Thyroid gland (tissue), 4 donors: Measurements from ENCODE around the gene QPRT. TPM values are rescaled to one million over a fixed set of nuclear protein-coding genes. Genes with fewer than 3 reads are reported as not detected.
"Not testable (repeated sequence)": the region's sequence is repeated elsewhere in the genome, so short reads cannot be mapped to it uniquely, and the experiment has no call there.

ENCODE experiments used
- DNase-seq, 2 donors: peaks; one replicate each; pipeline ENCODE4 v3.0.0-alpha.2; 2019
- H3K27ac ChIP-seq, 3 donors: fragments of 200-600 bp; sonication (generic); 1 replicate in 2 of 3; 2 replicates in 1 of 3; pipeline ENCODE4 v1.5.1; 2016 to 2019; ENCODE audit warnings: mild to moderate bottlenecking in 1 of 3, moderate library complexity in 1 of 3
- H3K27me3 ChIP-seq: fragments of 200-600 bp; sonication (generic); one replicate; pipeline ENCODE4 v1.5.1; 2019
- H3K36me3 ChIP-seq, 2 donors: fragments of 200-600 bp; sonication (generic); one replicate each; pipeline ENCODE4 v1.5.1; 2016 to 2019
- H3K4me1 ChIP-seq, 2 donors: fragments of 200-600 bp; sonication (generic); one replicate each; pipeline ENCODE4 v1.5.1; 2017 to 2019
- H3K4me3 ChIP-seq, 3 donors: fragments of 200-600 bp; sonication (generic); replicated peaks in 1 of 3; 1 replicate in 2 of 3; 2 replicates in 1 of 3; pipeline ENCODE4 v1.5.1; 2016; ENCODE audit warnings: mild to moderate bottlenecking in 1 of 3
- H3K9me3 ChIP-seq: fragments of 200-600 bp; sonication (generic); one replicate; pipeline ENCODE4 v1.5.1; 2017
- CTCF ChIP-seq, 6 experiments: fragments of 200-600 bp in 3 of 6; fragments of 450-650 bp in 3 of 6; sonication (generic) in 3 of 6; IDR thresholded peaks; one replicate each; pipeline ENCODE4 v1.5.1; 2016 to 2019; ENCODE audit warnings: antibody characterized with exemption in 6 of 6, mild to moderate bottlenecking in 2 of 6, inconsistent platforms in 1 of 6, moderate library complexity in 1 of 6
- POLR2A ChIP-seq, 2 donors: fragments of 450-650 bp; IDR thresholded peaks; one replicate each; pipeline ENCODE4 v1.6.1; 2017; ENCODE audit warnings: antibody characterized with exemption in 2 of 2, mild to moderate bottlenecking in 2 of 2, moderate library complexity in 1 of 2
- WGBS, 2 donors: methylation state at CpG; one replicate each; pipeline ENCODE4 v1.1.5; 2017; 5-methylcytosine and 5-hydroxymethylcytosine counted together
- intact Hi-C: fragments of 100-400 bp; cut with DNase I; formaldehyde crosslinking; loops from one replicate; pipeline ENCODE4 v1.15.1; 2023
- total RNA-seq, 4 donors: library from RNA; depleted of rRNA; stranded (reverse); fragments of >200 nt; gene quantifications; one replicate each; pipeline ENCODE4 v1.2.3, GENCODE V29; 2016

The QPRT gene
- total RNA-seq, 4 donors from 2014 or later: 1.7 to 5.6 (median 3.0) TPM

- TF ChIP-seq CTCF (IDR thresholded peaks at IDR 0.05) (no peak), POLR2A (IDR thresholded peaks at IDR 0.05) (no peak)
- intact Hi-C loops: no loop called here
- no peak overlapping the region for H3K4me3 ChIP-seq
- no peak overlapping the region for H3K27ac ChIP-seq
- no peaks in the 10 kb centered on the region for H3K4me1 ChIP-seq
- no peak for DNase-seq
- H3K9me3 ChIP-seq: no peaks in the 10 kb centered on the region
- no peaks in the 10 kb centered on the region for H3K36me3 ChIP-seq
- H3K27me3 ChIP-seq: no peaks in the 10 kb centered on the region
- WGBS, 2 donors: 13 to 28% methylated on average over 1 of the region's 1 CpG
Measured at GRCh38 chr16:29714972-29715371, 36.0 kb downstream of the QPRT start.

GRCh38 chr16:29717113-29717512, 38.1 kb downstream of the QPRT start:
- no peak for TF ChIP-seq POLR2A (IDR thresholded peaks at IDR 0.05)
- no peak for TF ChIP-seq CTCF (IDR thresholded peaks at IDR 0.05)
- Histone ChIP-seq H3K4me3 (no peak overlapping the region), H3K36me3 (no peaks in the 10 kb centered on the region), H3K27ac (no peak overlapping the region), H3K27me3 (no peaks in the 10 kb centered on the region), H3K4me1 (no peaks in the 10 kb centered on the region), H3K9me3 (no peaks in the 10 kb centered on the region)
- DNase-seq: no peak
- intact Hi-C loops: no loop called here
- WGBS, 2 donors: 82% methylated on average over 7 of the region's 7 CpGs

- Histone ChIP-seq H3K27me3 (no peaks in the 10 kb centered on the region), H3K27ac (no peak overlapping the region), H3K4me1 (no peaks in the 10 kb centered on the region), H3K9me3 (no peaks in the 10 kb centered on the region), H3K36me3 (no peaks in the 10 kb centered on the region), H3K4me3 (no peak overlapping the region)
- no peak for TF ChIP-seq CTCF (IDR thresholded peaks at IDR 0.05)
- no peak for TF ChIP-seq POLR2A (IDR thresholded peaks at IDR 0.05)
- 30 to 38% methylated on average over 4 of the region's 4 CpGs for WGBS, 2 donors
- intact Hi-C loops: no loop called here
- DNase-seq: no peak
Measured at GRCh38 chr16:29719063-29719462, 40.1 kb downstream of the QPRT start.

- H3K27ac ChIP-seq: no peak overlapping the region
- TF ChIP-seq CTCF (IDR thresholded peaks at IDR 0.05) (no peak), POLR2A (IDR thresholded peaks at IDR 0.05) (no peak)
- WGBS, 2 donors: 79 to 85% methylated on average over 5 of the region's 5 CpGs
- no peaks in the 10 kb centered on the region for H3K4me1 ChIP-seq
- no peak for DNase-seq
- no peaks in the 10 kb centered on the region for H3K9me3 ChIP-seq
- intact Hi-C loops: no loop called here
- no peak overlapping the region for H3K4me3 ChIP-seq
- H3K27me3 ChIP-seq: no peaks in the 10 kb centered on the region
- H3K36me3 ChIP-seq: no peaks in the 10 kb centered on the region
Measured at GRCh38 chr16:29720703-29721102, 41.7 kb downstream of the QPRT start.

DNA sequence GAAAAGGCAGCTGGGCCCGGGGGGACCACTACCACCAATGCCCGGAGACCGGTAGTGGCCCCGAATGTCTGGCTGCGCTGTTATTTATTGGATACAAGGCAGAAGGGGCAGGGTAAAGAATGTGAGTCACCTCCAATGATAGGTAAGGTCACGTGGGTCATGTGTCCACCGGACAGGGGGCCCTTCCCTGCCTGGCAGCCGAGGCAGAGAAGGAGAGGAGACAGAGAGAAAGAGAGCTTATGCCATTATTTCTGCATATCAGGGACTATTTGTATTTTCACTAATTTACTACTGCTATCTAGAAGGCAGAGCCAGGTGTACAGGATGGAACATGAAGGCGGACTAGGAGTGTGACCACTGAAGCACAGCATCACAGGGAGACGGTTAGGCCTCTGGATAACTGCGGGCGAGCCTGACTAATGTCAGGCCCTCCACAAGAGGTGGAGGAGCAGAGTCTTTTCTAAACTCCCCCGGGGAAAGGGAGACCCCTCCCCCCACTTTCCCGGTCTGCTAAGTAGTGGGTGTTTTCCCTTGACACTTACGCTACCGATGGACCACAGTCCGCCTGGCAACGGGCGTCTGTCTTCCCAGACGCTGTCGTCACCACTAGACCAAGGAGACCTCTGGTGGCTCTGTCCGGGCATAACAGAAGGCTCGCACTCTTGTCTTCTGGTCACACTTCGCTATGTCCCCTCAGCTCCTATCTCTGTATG, 42.3 kb downstream of the QPRT start:
- H3K4me3 ChIP-seq, H3K27me3 ChIP-seq, intact Hi-C loops, H3K9me3 ChIP-seq, H3K4me1 ChIP-seq, H3K36me3 ChIP-seq, H3K27ac ChIP-seq: not testable (repeated sequence)
- DNase-seq: peak; percentile 82 to 84
- TF ChIP-seq CTCF (IDR thresholded peaks at IDR 0.05): peak in 5 of 6 experiments; percentile 15 to 59 (median 55)
- 36 to 40% methylated on average over 24 of the region's 24 CpGs for WGBS, 2 donors
